ENCODE data around the gene EBLN2.

The EBLN2 gene

GRCh38 chr3:73061416-73061815, at the start of gene EBLN2:
Gene EBLN2, plus strand, starts transcription at chr3:73061659. Its CDS starts 423 bp downstream, at chr3:73062082.
- no peak for DNase-seq

GRCh38 chr3:73018298-73018697, 43.2 kb upstream of the EBLN2 start:
- DNase-seq = no peak

DNA sequence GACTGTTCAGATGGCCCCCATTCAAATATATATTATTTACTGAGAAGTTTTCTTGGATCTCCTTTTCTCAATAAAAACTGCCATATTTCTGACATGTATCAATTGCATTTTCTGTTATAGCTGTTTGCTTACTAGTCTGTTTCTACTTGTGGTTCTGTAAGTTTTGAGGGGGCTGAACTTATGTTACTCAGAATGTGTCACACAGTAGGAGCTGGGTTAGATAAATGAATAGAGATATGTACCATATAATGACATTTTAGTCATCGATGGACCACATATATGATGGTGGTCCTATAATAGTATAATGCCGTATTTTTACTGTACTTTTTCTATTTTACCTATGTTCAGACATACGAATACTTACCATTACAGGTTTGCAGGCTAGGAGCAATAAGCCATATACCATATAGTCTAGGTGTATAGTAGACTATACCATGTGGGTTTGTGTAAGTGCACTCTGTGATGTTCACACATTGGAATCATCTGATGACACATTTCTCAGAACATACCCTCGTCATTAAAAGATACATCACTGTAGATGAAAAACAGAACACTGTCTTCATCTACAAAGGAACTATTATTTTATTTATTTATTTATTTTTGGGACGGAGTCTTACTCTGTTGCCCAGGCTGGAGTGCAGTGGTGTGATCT, 42.5 kb upstream of the EBLN2 start:
- DNase-seq = no peak

DNA sequence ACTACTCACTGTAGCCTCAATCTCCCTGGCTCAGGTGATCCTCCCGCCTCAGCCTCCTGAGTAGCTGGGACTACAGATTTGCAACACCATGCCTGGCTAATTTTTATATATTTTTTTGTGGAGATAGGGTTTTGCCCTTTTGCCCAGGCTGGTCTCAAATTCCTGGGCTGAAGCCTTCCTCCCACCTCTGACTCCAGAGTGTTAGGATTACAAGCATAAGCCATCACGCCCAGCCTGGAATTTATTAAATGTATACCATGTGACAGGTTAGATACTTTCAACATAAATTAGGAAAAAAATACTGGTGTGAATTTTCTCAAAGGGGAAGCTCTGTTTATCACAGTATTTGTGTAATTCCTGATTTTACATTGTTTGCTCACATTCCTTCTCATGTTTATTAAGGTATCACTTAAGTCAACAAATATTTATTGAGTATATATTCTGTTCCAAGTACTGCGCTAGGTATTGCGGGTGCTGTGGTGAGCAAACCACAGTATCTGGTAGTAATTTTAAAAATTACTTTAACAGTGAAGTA, 40.1 kb upstream of the EBLN2 start:
- DNase-seq = no peak

GRCh38 chr3:73024836-73025235, 36.6 kb upstream of the EBLN2 start:
- no peak for DNase-seq

GRCh38 chr3:73026111-73026759, 35.2 kb upstream of the EBLN2 start:
- no peak for DNase-seq

DNA sequence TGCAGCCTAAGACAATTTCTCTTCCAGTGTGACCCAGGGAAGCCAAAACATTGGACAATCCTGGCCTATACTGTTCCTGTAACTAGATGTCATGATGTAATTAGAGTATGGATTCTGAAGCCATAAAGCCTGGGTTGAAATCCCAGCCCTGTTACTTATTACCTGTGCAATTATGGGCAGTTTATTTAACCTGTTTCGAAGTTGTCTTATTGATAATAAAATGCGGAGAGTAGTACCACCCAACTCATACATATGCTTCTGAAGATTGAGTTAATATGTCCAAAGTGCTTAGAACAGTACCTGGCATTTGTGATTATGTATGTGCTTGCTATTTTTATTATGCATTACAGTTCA, 34.7 kb upstream of the EBLN2 start:
- DNase-seq = no peak

DNA sequence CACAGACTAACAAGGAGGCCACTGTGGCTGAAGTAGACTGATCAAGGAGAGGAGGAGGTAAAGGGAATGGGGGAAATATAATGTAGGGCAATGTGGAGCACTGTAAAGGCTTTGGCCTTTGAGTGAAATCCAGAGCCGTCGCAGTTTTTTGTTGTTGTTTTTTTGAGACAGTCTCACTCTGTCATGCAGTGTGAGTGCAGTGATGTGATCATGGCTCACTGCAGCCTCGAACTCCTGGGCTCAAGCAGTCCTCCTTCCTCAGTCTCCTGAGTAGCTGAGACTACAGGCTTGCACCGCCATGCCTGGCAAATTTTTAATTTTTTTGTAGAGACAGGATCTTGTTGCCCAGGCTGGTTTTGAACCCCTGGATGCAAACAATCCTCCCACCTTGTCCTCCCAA, 32.7 kb upstream of the EBLN2 start:
- no peak for DNase-seq

DNA sequence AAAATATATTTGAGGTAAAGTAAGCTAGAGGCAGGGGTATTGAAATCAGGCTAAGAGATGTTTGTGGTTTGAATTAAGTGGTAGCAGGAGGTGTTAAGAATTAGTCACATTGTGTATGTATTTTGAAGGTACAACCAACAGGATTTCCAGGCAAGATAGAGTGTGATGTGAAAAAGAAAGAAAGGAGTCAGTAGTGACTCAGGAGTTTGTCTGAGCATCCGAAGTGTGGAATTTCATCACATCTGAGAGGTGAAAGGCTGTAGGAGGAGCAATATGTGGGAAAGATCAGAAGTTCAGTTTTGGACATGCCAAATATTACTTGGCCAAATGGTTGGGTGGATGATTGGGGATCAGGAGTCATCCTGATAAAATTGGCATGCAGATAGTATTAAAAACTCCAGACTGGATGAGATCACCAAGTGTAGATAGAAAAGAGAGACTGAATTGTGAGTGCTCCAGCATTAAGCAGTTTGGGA, 32.1 kb upstream of the EBLN2 start:
- DNase-seq = no peak

GRCh38 chr3:73030073-73030597, 31.3 kb upstream of the EBLN2 start:
- DNase-seq = no peak

DNA sequence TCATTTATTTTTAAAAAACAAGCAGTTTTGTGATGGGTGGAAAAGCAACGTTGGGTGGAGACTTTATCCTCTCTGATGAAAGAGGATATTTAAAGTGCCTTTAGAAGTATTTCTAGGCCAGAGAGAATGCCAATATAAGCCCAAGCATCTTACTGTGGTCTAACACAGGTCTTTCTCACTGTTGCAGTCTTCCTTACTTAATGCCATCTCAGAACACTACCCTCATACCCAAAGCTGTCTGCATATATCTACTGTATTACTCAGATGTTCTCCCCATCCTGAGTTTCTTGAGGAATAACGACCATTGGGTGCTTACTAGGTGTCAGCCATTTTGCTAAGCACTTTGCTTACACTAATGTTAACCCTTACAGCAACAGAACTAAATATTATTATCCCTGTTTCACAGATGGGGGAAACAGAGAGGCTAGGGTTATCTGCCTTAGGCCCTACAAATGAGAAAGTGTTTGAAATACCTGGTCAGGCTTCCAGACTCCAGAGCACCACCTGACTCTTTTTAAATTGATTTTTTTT, 29.8 kb upstream of the EBLN2 start:
- DNase-seq = no peak

DNA sequence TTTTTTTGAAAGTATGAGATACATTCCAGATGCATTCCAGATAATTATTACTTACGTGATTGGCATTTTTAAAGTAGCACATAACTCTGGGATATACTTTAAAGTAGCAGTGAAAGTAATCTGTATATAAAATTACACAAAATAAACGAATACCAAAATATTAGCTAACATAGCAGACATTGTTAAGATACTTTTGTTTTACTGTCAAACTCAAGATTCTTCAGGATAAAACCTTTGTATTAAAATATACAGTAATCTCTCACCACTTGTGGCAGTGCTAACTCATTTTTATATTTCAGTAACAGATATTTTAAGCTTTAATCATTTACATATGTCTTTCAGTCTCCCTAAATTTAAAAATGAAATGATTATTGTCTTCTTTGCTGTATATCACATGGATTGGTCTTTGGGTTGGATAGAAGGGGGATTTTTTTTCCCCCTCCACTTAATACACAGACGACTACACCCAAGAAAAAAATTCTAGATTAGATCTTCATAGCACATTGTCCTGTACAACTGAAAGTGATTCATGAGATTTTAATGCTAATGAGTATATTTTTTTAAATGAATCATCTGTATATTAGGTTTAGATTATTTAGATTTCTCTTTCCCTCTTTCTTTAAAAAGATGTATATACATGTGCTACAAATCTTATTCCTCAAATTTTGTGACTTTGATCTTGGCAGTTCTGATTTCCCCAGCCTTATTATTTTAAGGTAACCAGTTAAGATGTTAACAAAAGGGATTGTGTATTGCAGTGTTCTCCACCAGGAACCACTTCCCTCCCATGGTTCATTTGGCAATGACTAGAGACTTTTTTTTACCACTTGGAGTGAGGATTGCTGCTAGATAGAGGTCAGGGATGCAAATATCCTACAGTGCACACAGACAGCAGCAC, 24.5 kb upstream of the EBLN2 start:
- DNase-seq = no peak

- no peak for DNase-seq
Measured at GRCh38 chr3:73041537-73041936, 19.9 kb upstream of the EBLN2 start.

DNA sequence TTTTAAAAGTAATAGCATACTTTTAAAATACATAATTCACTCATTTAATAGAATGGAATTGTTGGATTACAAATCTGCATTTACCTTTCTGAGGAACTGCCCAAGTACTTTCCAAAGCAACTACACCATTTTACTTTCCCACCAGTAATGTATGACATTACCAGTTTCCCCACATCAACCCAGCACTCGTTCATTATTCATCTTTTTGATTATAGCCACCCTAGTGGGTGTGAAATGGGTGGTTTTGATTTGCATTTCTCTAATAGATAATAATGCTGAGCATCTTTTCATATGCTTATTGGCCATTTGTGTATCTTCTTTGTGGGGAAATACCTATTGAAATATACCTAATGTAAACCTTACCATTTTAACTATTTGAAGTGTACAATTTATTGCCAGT, 18.0 kb upstream of the EBLN2 start:
- DNase-seq = no peak

DNA sequence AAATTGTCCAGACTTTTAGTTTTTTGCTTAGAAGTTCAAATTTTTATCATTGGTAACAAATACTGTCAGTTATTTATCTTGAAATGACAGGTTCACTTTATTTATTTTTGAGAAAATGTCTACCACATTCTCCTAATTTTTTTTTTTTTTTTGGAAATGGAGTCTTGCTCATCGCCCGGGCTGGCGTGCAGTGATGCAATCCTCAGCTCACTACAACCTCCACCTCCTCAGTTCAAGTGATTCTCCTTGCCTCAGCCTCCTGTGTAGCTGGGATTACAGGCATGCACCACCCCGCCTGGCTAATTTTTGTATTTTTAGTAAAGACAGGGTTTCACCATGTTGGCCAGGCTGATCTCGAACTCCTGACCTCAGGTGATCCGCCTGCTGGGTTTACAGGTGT, 16.1 kb upstream of the EBLN2 start:
- no peak for DNase-seq

GRCh38 chr3:73046195-73046594, 15.3 kb upstream of the EBLN2 start:
- DNase-seq = no peak

DNA sequence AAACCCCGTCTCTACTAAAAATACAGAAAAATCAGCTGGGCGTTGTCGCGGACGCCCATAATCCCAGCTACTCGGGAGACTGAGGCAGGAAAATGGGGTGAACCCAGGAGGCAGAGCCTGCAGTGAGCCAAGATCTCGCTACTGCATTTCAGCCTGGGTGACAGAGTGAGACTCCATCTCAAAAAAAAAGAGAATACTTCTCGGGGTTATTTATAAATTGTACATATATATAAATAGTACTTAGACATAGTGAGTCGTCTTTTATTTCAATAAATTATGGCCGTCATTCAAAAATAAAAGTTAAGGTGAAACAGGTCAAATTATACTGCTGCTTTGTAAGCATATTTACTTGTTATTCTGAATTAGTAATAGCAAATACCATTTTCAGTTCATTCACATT, 12.1 kb upstream of the EBLN2 start:
- no peak for DNase-seq

- DNase-seq = no peak
Measured at GRCh38 chr3:73052857-73053256, 8.6 kb upstream of the EBLN2 start.

DNA sequence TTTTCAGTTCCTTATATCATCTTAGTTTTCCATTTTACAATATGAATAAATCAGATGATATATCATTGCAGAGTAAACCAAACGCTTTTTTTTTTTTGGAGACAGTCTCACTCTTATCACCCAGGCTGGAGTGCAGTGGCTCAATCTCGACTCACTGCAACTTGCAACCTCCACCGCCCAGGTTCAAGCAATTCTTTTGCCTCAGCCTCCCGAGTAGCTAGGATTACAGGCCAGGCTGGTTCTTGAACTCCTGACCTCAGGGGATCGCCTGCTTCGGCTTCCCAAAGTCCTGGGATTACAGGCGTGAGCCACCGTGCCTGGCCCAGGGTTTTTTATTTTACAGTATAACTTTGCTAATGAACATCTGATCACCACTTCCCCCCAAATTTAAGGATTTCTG, 5.9 kb upstream of the EBLN2 start:
- DNase-seq = no peak

- DNase-seq = no peak
Measured at GRCh38 chr3:73056014-73056844, 5.2 kb upstream of the EBLN2 start.

DNA sequence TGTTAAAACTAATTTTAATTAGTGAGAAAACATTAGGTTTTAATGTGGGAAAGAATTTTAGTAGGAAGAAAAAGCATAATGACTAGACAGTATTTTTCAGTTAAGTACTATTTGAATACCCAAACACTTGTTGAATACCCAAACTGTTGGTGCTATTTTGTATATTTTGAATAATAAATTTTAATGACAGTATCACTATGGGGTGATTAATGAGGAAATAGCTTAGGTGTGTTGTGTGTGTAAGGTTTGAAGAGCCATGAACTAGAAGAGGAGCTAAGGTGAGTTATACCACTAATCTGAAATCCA, 4.7 kb upstream of the EBLN2 start:
- DNase-seq = no peak

- no peak for DNase-seq
Measured at GRCh38 chr3:73060302-73060723, 1.1 kb upstream of the EBLN2 start.

Measured in activated naive CD4-positive, alpha-beta T cell (primary cell).